HEK293 (cell line): Measurements from ENCODE around the gene SPACA4.
A peak's percentile ranks its signal among the peaks of the same experiment; 100 is the strongest.

ENCODE experiments used
- CTCF ChIA-PET: fragments of 350-600 bp; formaldehyde crosslinking; extraction: SDS; loops from one replicate; lab custom pipeline; 2021; ENCODE audit warnings: antibody characterized with exemption; lab: Yijun Ruan, JAX
- POLR2A ChIA-PET: fragments of 300-600 bp; formaldehyde crosslinking; extraction: SDS; loops from one replicate; lab custom pipeline; 2020; ENCODE audit warnings: antibody characterized with exemption, inconsistent platforms; lab: Yijun Ruan, JAX
- H3K27ac ChIP-seq: fragments of 200-500 bp; sonication (Bioruptor generic); 2 replicates; pipeline ENCODE4 v1.5.1; 2014; ENCODE audit warnings: low read depth, low read length, control low read depth, inconsistent platforms; ENCODE audit errors: extremely low read depth
- H3K36me3 ChIP-seq, 2 experiments: fragments of 200-500 bp in 1 of 2; sonication (Bioruptor generic) in 1 of 2; 1 replicate in 1 of 2; 2 replicates in 1 of 2; pipeline ENCODE4 v1.5.1; 2014 to 2017; ENCODE audit warnings: inconsistent platforms in 2 of 2, low read length in 2 of 2; ENCODE audit not compliant: control insufficient read depth in 2 of 2, insufficient read depth in 1 of 2
- H3K4me1 ChIP-seq: fragments of 200-500 bp; sonication (Bioruptor generic); 2 replicates; pipeline ENCODE4 v1.5.1; 2014; ENCODE audit warnings: mild to moderate bottlenecking, low read length, inconsistent platforms; ENCODE audit not compliant: control insufficient read depth, insufficient read depth
- H3K4me3 ChIP-seq: 2 replicates; pipeline ENCODE4 v1.5.1; 2011; ENCODE audit warnings: low read depth, mild to moderate bottlenecking, control low read depth, low read length, moderate library complexity
- H3K9me3 ChIP-seq: fragments of 200-500 bp; sonication (Bioruptor generic); 2 replicates; pipeline ENCODE4 v1.5.1; 2014; ENCODE audit warnings: low read depth, low read length, inconsistent platforms; ENCODE audit not compliant: control insufficient read depth, insufficient read depth
- GLI2 ChIP-seq: fragments of 450-650 bp; formaldehyde crosslinking; IDR thresholded peaks from 2 replicates; pipeline ENCODE4; 2017; ENCODE audit warnings: missing biosample characterization, missing genetic modification characterization, low read depth, borderline replicate concordance
- GLI4 ChIP-seq: fragments of 450-650 bp; formaldehyde crosslinking; IDR thresholded peaks from 2 replicates; pipeline ENCODE4 v1.5.1; 2016; ENCODE audit warnings: missing biosample characterization, missing genetic modification characterization
- GLIS1 ChIP-seq: fragments of 450-650 bp; formaldehyde crosslinking; IDR thresholded peaks from 2 replicates; pipeline ENCODE4 v1.5.1; 2016; ENCODE audit warnings: missing biosample characterization, missing genetic modification characterization
- GLIS2 ChIP-seq: fragments of 450-650 bp; formaldehyde crosslinking; IDR thresholded peaks from 2 replicates; pipeline ENCODE4 v1.5.1; 2016; ENCODE audit warnings: missing biosample characterization, missing genetic modification characterization
- HOXA7 ChIP-seq: sonication (generic); formaldehyde crosslinking; IDR thresholded peaks from 2 replicates; pipeline ENCODE4 v1.8.1; 2022; ENCODE audit warnings: missing genetic modification reagents, borderline replicate concordance
- PRDM1 ChIP-seq: fragments of 450-650 bp; formaldehyde crosslinking; IDR thresholded peaks from 2 replicates; pipeline ENCODE4; 2016; ENCODE audit warnings: missing biosample characterization, missing genetic modification characterization
- TCF7L2 ChIP-seq: IDR thresholded peaks from 2 replicates; pipeline ENCODE4 v1.6.1; 2011; ENCODE audit warnings: low read depth, mild to moderate bottlenecking, inconsistent platforms, low read length, moderate library complexity, borderline replicate concordance
- ZBTB20 ChIP-seq: fragments of 450-650 bp; formaldehyde crosslinking; IDR thresholded peaks from 2 replicates; pipeline ENCODE4 v1.5.1; 2016; ENCODE audit warnings: missing biosample characterization, missing genetic modification characterization
- ZBTB48 ChIP-seq: fragments of 450-650 bp; formaldehyde crosslinking; IDR thresholded peaks from 2 replicates; pipeline ENCODE4 v1.5.1; 2016; ENCODE audit warnings: missing biosample characterization, missing genetic modification characterization
- ZBTB8A ChIP-seq: fragments of 450-650 bp; formaldehyde crosslinking; IDR thresholded peaks from 2 replicates; pipeline ENCODE4 v1.5.1; 2016; ENCODE audit warnings: missing biosample characterization, missing genetic modification characterization
- ZNF274 ChIP-seq, 2 experiments: fragments of 200-500 bp in 1 of 2; fragments of 450-650 bp in 1 of 2; sonication (Bioruptor generic) in 1 of 2; formaldehyde crosslinking in 1 of 2; IDR thresholded peaks; 2 replicates each; pipeline versions ENCODE4 v1.5.1 to v1.6.1; 2014 to 2016; ENCODE audit warnings: borderline replicate concordance in 1 of 2, inconsistent platforms in 1 of 2, low read length in 1 of 2, missing biosample characterization in 1 of 2, missing genetic modification characterization in 1 of 2
- ZNF302 ChIP-seq: fragments of 450-650 bp; formaldehyde crosslinking; IDR thresholded peaks from 2 replicates; pipeline ENCODE4 v1.5.1; 2016; ENCODE audit warnings: missing biosample characterization, missing genetic modification characterization, low read depth
- ZNF501 ChIP-seq: fragments of 450-650 bp; formaldehyde crosslinking; IDR thresholded peaks from 2 replicates; pipeline ENCODE4 v1.5.1; 2016; ENCODE audit warnings: missing biosample characterization, missing genetic modification characterization
- ZNF600 ChIP-seq: fragments of 450-650 bp; formaldehyde crosslinking; IDR thresholded peaks from 2 replicates; pipeline ENCODE4 v1.5.1; 2016; ENCODE audit warnings: missing biosample characterization, missing genetic modification characterization
- ZNF701 ChIP-seq: fragments of 450-650 bp; formaldehyde crosslinking; IDR thresholded peaks from 2 replicates; pipeline ENCODE4 v1.5.1; 2016; ENCODE audit warnings: missing biosample characterization, missing genetic modification characterization
- ZNF76 ChIP-seq: fragments of 450-650 bp; formaldehyde crosslinking; IDR thresholded peaks from 2 replicates; pipeline ENCODE4; 2016; ENCODE audit warnings: low read depth, missing biosample characterization, missing genetic modification characterization, borderline replicate concordance
- ZXDB ChIP-seq: fragments of 450-650 bp; formaldehyde crosslinking; IDR thresholded peaks from 2 replicates; pipeline ENCODE4 v1.5.1; 2016; ENCODE audit warnings: missing biosample characterization, missing genetic modification characterization
- TF ChIP-seq, protein P1 (sequence below): fragments of 450-650 bp; formaldehyde crosslinking; IDR thresholded peaks from 2 replicates; pipeline ENCODE4 v1.5.1; 2017; ENCODE audit warnings: missing biosample characterization, missing genetic modification characterization
- TF ChIP-seq, protein P2 (sequence below): fragments of 450-650 bp; formaldehyde crosslinking; IDR thresholded peaks from 2 replicates; pipeline ENCODE4 v1.5.1; 2017; ENCODE audit warnings: missing biosample characterization, mild to moderate bottlenecking, missing genetic modification characterization, moderate library complexity
- TF ChIP-seq, protein P3 (sequence below): fragments of 450-650 bp; formaldehyde crosslinking; IDR thresholded peaks from 2 replicates; pipeline ENCODE4 v1.5.1; 2017; ENCODE audit warnings: missing biosample characterization, missing genetic modification characterization
- TF ChIP-seq, protein P4 (sequence below): fragments of 450-650 bp; formaldehyde crosslinking; IDR thresholded peaks from 2 replicates; pipeline ENCODE4 v1.5.1; 2016; ENCODE audit warnings: missing biosample characterization, missing genetic modification characterization
- TF ChIP-seq, protein P5 (sequence below): fragments of 450-650 bp; formaldehyde crosslinking; conservative IDR thresholded peaks from 2 replicates; pipeline ENCODE4 v1.5.1; 2016; ENCODE audit warnings: low read depth, missing biosample characterization, missing genetic modification characterization

The SPACA4 gene

DNA sequence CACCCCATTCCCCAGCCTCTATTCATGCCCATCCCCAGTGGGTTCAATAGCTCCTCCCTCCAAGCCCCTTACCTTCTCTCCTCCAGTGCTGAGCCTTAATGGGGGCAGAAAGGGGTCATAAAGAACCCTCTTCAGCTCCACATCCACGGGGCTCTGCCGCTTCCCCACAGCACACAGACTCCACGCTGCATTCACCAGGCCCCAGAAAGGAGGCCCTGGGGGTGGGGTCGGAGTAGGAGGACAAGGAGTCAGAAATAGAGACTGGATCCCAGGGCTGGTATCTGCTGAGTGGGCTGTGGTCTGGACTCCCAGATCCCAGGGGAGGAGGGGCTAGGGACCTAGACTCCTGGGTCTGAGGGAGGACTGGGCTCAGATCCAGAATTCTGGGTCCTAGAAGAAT lies 37.8 kb downstream of the SPACA4 start:
- H3K9me3 ChIP-seq: no peaks in the 10 kb centered on the region
- ChIA-PET CTCF (interaction anchor here (0.6 to 3.5 kb wide), 4 partner anchors 13 to 453 kb away, joined by 3 to 27 read pairs (median 14); partner anchors contain the start of gene HSD17B14), POLR2A (interaction anchor here (0.7 to 3.9 kb wide), 4 partner anchors 10 to 308 kb away, joined by 3 to 39 read pairs (median 8); partner anchors contain the start of genes RPL18 and SPHK2)
- peaks cover 9% of the 10 kb centered on the region for H3K4me1 ChIP-seq
- no peak overlapping the region for H3K4me3 ChIP-seq
- TF ChIP-seq GLI2 (tag by site-specific recombination) (no peak), ZXDB (tag by site-specific recombination) (no peak)
- no peaks in the 10 kb centered on the region for H3K36me3 ChIP-seq
- 0 out of 2 replicates have a peak overlapping the region, but pooled peaks have one; percentile 19 for H3K27ac ChIP-seq

GRCh38 chr19:48644839-48645619 lies 38.5 kb downstream of the SPACA4 start:
- CTCF ChIA-PET: interaction anchor here (0.6 to 3.5 kb wide), 22 partner anchors 8 to 436 kb away, joined by 3 to 30 read pairs (median 5); partner anchors contain the start of gene HSD17B14
- H3K36me3 ChIP-seq: no peaks in the 10 kb centered on the region
- H3K4me1 ChIP-seq: peaks cover 9% of the 10 kb centered on the region
- no peaks in the 10 kb centered on the region for H3K9me3 ChIP-seq
- POLR2A ChIA-PET: interaction anchor here (0.6 to 3.9 kb wide), 22 partner anchors 8 to 355 kb away, joined by 3 to 39 read pairs (median 4); partner anchors contain the start of genes BCAT2, DBP, FUT1 and RPL18
- H3K27ac ChIP-seq: peak overlapping the region; percentile 70; the same call in 1 of the 2 replicates
- peak overlapping the region; percentile 44 for H3K4me3 ChIP-seq
- TF ChIP-seq PRDM1 (tag by site-specific recombination): peak; percentile 94
- no peak for TF ChIP-seq ZNF501 (tag by site-specific recombination)
- no peak for TF ChIP-seq ZNF274 (IDR thresholded peaks at IDR 0.05; ENCODE audit: low read length)
- no peak for TF ChIP-seq ZNF274 (tag by site-specific recombination; IDR thresholded peaks at IDR 0.05; ENCODE audit: borderline replicate concordance)
- TF ChIP-seq, protein P1, sequence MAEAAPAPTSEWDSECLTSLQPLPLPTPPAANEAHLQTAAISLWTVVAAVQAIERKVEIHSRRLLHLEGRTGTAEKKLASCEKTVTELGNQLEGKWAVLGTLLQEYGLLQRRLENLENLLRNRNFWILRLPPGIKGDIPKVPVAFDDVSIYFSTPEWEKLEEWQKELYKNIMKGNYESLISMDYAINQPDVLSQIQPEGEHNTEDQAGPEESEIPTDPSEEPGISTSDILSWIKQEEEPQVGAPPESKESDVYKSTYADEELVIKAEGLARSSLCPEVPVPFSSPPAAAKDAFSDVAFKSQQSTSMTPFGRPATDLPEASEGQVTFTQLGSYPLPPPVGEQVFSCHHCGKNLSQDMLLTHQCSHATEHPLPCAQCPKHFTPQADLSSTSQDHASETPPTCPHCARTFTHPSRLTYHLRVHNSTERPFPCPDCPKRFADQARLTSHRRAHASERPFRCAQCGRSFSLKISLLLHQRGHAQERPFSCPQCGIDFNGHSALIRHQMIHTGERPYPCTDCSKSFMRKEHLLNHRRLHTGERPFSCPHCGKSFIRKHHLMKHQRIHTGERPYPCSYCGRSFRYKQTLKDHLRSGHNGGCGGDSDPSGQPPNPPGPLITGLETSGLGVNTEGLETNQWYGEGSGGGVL (tag by site-specific recombination): peak; percentile 82
- TF ChIP-seq GLIS2 (tag by site-specific recombination): 0 out of 2 replicates have a peak, but pooled peaks have one; percentile 1
- TF ChIP-seq ZNF600: no peak
- peak; percentile 99 for TF ChIP-seq ZNF76 (tag by site-specific recombination)
- TF ChIP-seq, protein P2, sequence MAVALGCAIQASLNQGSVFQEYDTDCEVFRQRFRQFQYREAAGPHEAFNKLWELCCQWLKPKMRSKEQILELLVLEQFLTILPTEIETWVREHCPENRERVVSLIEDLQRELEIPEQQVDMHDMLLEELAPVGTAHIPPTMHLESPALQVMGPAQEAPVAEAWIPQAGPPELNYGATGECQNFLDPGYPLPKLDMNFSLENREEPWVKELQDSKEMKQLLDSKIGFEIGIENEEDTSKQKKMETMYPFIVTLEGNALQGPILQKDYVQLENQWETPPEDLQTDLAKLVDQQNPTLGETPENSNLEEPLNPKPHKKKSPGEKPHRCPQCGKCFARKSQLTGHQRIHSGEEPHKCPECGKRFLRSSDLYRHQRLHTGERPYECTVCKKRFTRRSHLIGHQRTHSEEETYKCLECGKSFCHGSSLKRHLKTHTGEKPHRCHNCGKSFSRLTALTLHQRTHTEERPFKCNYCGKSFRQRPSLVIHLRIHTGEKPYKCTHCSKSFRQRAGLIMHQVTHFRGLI (tag by site-specific recombination): peak; percentile 70; the same call in 1 of the 2 replicates
- TF ChIP-seq, protein P3, sequence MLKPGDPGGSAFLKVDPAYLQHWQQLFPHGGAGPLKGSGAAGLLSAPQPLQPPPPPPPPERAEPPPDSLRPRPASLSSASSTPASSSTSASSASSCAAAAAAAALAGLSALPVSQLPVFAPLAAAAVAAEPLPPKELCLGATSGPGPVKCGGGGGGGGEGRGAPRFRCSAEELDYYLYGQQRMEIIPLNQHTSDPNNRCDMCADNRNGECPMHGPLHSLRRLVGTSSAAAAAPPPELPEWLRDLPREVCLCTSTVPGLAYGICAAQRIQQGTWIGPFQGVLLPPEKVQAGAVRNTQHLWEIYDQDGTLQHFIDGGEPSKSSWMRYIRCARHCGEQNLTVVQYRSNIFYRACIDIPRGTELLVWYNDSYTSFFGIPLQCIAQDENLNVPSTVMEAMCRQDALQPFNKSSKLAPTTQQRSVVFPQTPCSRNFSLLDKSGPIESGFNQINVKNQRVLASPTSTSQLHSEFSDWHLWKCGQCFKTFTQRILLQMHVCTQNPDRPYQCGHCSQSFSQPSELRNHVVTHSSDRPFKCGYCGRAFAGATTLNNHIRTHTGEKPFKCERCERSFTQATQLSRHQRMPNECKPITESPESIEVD (tag by site-specific recombination): no peak
- TF ChIP-seq HOXA7 (CRISPR knock-in tag): no peak
- TF ChIP-seq ZBTB48: no peak
- no peak for TF ChIP-seq TCF7L2
- TF ChIP-seq, protein P4, sequence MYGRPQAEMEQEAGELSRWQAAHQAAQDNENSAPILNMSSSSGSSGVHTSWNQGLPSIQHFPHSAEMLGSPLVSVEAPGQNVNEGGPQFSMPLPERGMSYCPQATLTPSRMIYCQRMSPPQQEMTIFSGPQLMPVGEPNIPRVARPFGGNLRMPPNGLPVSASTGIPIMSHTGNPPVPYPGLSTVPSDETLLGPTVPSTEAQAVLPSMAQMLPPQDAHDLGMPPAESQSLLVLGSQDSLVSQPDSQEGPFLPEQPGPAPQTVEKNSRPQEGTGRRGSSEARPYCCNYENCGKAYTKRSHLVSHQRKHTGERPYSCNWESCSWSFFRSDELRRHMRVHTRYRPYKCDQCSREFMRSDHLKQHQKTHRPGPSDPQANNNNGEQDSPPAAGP: no peak
- peak; percentile 10; the same call in 1 of the 2 replicates for TF ChIP-seq ZBTB20 (tag by site-specific recombination)
- TF ChIP-seq ZNF302 (tag by site-specific recombination): no peak
- TF ChIP-seq GLIS1 (tag by site-specific recombination): peak; percentile 72
- no peak for TF ChIP-seq GLI4 (tag by site-specific recombination)
- no peak for TF ChIP-seq ZBTB8A (tag by site-specific recombination)
- TF ChIP-seq, protein P5, sequence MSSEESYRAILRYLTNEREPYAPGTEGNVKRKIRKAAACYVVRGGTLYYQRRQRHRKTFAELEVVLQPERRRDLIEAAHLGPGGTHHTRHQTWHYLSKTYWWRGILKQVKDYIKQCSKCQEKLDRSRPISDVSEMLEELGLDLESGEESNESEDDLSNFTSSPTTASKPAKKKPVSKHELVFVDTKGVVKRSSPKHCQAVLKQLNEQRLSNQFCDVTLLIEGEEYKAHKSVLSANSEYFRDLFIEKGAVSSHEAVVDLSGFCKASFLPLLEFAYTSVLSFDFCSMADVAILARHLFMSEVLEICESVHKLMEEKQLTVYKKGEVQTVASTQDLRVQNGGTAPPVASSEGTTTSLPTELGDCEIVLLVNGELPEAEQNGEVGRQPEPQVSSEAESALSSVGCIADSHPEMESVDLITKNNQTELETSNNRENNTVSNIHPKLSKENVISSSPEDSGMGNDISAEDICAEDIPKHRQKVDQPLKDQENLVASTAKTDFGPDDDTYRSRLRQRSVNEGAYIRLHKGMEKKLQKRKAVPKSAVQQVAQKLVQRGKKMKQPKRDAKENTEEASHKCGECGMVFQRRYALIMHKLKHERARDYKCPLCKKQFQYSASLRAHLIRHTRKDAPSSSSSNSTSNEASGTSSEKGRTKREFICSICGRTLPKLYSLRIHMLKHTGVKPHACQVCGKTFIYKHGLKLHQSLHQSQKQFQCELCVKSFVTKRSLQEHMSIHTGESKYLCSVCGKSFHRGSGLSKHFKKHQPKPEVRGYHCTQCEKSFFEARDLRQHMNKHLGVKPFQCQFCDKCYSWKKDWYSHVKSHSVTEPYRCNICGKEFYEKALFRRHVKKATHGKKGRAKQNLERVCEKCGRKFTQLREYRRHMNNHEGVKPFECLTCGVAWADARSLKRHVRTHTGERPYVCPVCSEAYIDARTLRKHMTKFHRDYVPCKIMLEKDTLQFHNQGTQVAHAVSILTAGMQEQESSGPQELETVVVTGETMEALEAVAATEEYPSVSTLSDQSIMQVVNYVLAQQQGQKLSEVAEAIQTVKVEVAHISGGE (tag by site-specific recombination): no peak
- no peak for TF ChIP-seq ZNF701 (tag by site-specific recombination)
